ENCODE results near the gene TMC3.

Gene TMC3

GRCh38 chr15:81316267-81316666 is 57.7 kb downstream of the TMC3 start:
- FAIRE-seq: no peak

- no peak for FAIRE-seq
Observed at GRCh38 chr15:81315452-81316175, 58.4 kb downstream of the TMC3 start.

GRCh38 chr15:81314378-81314777 is 59.6 kb downstream of the TMC3 start:
- FAIRE-seq: no peak

- FAIRE-seq: no peak
Observed at GRCh38 chr15:81313686-81314085, 60.3 kb downstream of the TMC3 start.

GRCh38 chr15:81312790-81313543 is 61.0 kb downstream of the TMC3 start:
- FAIRE-seq: no peak

DNA sequence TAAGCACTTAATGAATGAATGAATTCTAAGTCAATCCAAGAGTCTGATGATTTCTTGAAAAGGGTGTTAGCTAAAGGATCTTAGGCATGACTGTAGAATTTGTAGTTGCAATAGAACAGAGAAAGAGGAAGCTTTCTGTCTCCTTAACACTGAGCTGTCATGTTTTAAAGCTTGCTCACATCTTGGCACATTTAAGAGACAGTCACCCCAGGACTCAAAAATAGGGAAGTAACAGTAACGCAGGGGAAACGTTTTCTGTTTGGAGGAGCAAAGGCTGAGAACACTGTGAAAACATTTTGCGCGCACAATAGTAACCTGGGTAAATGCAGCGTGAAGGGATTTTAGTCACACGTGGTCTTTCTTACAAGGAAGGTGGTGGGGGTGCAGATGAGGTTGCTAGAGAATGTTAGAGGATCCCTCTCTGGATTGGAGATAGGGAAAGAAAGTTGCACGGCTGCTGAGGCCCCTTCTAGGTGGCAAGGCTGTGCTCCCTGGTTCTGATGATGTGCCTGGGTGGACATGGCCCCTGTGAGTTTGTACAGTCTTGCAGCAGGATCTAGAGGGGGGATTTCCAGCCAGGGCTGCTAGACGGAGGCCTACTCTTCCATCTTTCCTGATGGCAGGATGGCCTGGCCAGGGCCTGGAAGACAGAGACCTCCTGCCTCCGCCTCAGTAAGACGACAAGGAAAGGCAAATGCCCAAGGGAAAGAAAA is 62.1 kb downstream of the TMC3 start:
- FAIRE-seq: no peak

GRCh38 chr15:81310480-81310879 is 63.5 kb downstream of the TMC3 start:
- no peak for FAIRE-seq

DNA sequence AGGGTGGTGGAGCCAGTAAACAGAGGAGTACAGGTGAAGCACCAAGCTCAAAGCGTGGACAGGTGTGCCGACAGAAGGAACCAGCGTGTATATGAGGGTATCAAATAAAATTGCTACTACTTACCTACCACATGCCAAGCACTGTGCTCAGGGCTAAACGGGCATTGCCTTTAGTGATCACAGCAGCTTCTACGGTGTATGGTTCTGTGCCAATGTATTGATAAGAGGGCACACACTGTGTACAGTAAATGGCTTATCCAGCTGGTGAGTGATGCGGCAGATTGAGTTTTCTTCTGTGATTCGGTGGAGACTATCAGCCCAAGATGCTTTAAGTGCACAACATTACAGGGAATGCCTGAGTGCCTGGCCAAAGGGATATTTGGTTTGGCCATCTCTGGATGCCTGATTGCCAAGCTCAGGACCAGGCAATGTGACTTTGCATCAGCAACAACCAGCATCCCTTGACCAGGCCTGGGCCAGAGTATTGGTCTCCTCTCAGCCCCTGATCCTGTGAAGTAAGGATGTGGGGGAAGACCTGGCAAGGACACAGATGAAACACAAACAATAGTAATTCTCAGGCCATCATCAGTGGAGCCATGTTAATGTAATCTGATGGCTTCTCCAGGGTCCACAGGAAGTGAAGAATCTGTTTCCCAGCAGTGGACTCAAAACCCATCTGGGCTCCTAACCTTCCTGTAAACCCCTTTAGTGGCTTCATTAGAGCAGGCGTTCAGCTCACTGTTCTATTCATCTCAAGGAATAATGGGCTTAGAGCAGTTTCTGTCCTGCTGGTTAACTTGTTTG is 64.2 kb downstream of the TMC3 start:
- no peak for FAIRE-seq

GRCh38 chr15:81308260-81308659 is 65.8 kb downstream of the TMC3 start:
- no peak for FAIRE-seq

DNA sequence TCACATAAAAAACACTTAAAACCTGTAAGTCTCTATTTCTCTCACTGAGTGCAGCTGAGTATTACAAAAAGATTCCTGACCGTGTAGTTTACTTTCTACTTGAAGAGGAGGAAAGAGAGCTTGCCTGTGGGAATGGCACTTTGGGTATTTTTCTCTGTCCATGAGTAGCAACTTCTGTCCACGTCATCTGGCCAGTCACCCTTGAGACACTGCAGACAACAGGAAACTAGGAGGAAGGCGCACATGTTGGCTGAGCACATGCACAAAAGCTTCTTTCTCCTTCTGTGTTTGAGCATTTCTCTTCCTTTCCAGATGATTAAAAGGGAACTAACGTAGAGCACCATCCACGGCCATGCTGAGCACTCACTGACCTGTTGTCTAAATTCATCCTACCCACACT is 69.8 kb downstream of the TMC3 start:
- no peak for FAIRE-seq

DNA sequence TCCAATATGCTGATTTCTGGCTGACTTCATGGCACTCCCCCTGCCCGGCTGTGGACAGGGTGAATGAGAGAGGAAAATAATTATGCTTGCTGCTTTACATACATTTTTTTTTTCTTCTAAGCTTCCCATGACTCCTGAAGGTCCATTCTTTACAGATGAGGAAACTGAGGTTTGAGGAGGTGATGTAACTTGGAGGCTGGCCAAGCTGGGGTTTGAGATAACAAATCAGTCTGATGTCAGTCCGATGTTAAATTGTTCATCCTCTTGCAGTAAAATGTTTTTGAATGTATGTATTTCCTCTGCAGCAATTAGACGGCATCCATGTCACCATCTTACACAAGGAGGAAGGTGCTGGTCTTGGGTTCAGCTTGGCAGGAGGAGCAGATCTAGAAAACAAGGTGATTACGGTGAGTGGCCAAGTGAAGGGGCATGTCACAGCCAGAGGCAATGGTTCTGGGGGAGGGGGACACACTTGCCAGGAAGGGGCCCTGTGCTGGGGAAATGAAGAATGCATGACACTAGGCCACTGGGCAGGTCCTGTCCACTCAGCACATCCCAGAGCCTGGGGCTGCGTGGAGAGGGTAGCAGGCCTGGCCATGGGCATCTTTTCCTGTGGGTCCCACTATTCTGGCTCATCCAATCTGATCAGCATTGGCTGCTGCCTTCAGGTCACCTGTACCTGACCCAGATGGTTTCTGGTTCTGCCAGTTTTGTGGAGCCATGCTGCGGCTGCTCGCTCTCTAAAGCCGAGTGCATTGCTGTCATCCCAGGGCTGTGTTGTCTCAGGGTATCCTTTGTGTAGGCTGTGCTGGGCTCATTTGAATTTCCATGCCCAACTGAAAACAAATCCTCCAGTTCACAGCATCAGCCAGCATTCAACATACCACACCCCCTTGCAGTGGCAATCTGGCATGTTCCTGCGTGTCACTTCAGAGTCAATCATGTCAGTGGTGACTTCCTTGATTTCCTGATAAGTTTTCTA is 70.5 kb downstream of the TMC3 start:
- no peak for FAIRE-seq

GRCh38 chr15:81302701-81303109 is 71.3 kb downstream of the TMC3 start:
- FAIRE-seq: no peak

- FAIRE-seq: no peak
Observed at GRCh38 chr15:81301815-81302399, 72.1 kb downstream of the TMC3 start.

DNA sequence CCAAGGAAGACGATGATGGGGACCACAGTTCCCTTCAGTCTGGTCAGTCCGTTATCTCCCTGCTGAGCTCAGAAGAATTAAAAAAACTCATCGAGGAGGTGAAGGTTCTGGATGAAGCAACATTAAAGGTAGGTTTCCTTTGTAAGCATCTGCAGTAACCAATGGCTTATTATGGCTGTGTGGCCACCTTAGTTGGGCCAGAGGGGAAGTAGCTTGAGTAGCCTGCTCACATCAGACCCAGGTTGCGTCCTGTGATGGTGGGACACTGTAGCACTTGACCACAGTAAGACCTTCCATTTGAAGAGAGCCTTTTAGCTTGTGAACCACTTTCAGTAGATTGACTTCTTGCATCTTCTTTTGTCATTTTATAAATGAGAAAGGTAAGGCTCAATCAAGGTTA is 72.6 kb downstream of the TMC3 start:
- FAIRE-seq: no peak

GRCh38 chr15:81299630-81300273 is 74.3 kb downstream of the TMC3 start:
- no peak for FAIRE-seq

DNA sequence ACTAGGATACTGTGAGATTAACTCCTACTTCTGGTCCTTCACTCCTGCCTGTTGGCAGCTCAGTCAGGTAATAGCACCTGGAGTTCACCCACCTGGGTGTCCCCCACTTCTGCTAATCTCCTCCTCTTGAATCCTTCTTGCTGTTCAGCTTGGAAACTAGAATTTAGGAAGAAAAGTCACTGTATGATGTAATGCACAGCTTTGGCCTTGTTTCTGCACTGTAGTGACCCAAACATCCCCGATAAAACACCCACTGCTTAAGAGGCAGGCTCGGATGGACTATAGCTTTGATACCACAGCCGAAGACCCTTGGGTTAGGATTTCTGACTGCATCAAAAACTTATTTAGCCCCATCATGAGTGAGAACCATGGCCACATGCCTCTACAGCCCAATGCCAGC is 74.9 kb downstream of the TMC3 start:
- FAIRE-seq: no peak

DNA sequence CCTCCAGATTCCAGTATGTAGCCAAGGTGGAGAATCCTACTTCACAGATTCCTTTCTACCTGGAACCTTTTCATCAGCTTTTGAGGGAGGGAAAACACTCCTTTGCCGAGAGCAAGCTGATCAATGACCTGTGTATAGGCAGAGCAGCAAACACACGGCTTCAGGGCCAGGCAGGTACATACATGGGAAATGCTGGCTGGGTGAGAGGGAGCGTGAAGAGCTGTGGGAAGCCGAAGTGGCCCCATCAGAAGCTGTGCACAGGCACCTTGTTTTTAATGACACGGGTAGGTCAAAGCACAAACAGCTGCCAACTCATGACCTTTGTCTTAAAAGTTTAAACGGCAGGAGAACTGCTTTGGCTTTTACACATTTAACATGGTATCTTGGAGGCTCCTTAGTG is 75.4 kb downstream of the TMC3 start:
- no peak for FAIRE-seq

DNA sequence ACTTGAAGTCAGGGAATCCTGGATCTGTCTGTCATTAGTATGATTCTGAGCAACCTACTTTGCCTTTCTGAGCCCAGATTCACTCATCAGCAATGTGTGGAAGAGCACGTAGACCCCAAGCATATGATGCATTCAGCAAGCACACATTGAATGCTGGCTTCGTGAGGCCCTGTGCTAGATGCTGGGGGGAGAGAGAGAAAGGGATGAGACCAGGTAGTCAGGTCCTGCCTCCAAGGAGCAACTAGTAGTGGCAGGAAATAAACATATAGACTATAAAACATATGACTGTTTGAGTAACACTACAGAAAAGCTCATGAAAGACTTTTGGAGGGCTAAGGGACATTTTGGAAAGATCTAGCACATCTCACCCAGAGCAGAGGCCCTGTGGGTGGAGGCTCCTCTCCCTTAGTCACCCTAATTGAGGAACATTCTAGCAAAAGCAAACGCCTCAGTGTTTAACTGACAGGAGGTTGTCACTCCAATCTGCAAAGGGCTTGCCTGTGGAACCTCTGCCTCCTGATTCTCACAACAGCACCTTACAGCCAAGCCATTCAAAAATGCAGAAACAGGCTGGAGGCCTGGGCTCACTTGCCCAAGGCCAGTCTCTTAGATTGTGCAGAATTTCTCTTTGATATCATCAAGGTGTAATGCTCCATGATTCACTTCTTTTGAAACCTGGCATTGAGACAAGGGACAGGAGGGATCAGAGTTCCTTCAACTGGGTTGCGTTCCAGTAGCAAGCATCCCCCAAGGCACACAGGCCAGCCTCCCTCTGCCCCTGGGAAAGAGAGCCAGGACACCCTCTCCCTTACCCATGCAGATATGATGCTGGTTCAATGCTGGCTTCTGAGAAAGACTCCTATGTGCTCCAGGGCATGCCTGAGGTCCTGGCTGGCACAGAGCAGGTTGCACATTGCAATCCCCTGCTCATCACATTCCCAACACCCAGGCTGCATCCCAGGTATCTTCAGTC is 76.1 kb downstream of the TMC3 start:
- no peak for FAIRE-seq

DNA sequence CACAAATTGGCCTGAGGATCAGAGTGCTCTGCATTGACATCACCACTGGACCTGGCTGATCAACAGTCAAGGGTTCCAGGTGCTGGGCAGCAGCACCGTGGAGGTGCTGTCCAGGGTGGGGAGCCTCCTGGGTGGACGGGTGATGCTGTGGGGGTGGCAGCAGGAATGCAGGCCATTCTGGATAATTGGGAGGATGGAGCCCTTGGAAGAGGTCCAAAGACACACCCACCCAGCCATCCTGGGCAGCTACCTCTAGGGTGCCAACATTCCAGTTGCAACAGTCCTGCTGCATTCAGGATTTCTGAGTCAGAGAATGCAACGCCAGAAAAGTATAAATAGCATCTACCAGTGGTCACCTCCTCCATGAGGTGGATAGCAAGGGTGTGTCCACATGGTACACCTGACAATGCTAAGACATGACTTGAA is 76.9 kb downstream of the TMC3 start:
- no peak for FAIRE-seq

DNA sequence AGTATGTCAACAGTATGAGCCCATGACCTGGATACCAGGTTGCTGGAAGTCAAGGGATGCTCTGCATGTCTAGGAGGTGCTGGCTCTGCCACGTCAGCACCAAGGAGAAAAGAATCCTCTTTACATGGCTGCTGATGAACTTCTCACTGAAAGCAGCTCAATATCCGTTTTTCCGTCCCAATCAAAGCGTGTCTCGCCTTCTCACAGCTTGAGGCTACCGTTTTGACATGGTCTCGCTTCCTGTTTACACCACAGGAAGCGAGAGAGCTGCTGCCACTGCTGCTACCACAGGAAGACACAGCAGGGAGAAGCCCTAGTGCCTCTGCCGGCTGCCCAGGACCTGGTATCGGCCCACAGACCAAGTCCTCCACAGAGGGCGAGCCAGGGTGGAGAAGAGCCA is 77.3 kb downstream of the TMC3 start:
- FAIRE-seq: no peak

All from G401.6 (cell line).